Cerebellar cortex (tissue), 1 donor: ENCODE results near the gene CHRNA9.

Experiments used
- DNase-seq: peaks from one replicate; pipeline ENCODE4 v3.0.0-alpha.2; 2015; ENCODE audit warnings: low spot score

CHRNA9 gene

DNA sequence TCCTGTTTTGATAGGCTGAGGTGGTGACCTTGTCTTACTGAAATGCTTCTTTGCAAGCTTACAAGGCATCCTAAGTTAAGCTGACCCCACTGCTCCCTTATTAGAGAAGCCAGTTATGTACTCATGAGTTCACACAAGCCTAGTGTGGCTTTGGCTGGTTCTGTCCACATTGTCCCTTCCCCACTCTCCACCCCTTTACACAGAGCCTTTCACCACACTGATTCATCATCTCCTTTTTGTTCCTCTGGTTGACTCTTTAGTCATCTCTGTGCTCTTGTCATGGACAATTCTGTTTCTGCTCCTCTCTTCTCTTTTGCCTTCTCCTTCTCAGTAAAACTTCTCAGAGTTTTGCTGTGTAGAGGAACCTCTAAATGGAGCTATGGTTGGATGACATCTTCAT, 4.9 kb downstream of the CHRNA9 start:
- DNase-seq, result no peak

DNA sequence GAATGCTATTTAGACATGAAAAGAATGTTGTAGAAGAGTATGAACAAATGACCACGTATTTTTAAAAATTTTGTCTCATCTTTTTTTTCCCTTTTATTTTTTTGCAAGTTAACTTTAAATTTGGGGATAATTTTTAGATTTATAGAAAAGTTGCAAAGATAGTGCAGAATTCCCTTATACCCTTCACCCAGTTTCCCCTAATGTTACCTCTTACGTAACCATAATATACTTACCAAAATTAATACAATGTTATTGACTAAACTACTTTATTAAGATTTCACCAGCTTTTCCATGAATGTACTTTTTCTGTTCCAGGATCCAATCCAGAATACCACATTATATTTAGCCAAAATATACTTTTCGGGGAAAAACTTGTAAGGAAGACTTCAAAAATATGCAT, 12.3 kb downstream of the CHRNA9 start:
- no peak for DNase-seq

DNA sequence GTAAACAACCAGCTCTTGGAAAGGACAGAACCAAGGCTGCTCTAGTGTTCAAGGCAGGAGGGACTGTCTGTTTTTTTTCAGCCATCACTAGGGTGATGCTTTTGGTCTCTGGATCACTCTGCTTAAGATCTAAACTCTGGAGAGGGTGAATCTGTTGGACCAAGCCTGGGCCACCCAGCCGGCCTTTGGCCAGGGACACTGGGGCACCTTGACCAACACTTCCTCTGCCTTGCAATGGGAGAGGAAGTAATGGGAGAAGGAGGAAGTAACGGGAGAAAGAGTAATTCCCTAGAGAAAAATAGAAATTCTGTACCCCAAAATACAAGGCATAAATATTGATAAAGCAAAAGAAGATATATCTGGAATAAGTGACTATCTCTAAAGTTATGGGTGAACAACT, 12.9 kb downstream of the CHRNA9 start:
- no peak for DNase-seq

DNA sequence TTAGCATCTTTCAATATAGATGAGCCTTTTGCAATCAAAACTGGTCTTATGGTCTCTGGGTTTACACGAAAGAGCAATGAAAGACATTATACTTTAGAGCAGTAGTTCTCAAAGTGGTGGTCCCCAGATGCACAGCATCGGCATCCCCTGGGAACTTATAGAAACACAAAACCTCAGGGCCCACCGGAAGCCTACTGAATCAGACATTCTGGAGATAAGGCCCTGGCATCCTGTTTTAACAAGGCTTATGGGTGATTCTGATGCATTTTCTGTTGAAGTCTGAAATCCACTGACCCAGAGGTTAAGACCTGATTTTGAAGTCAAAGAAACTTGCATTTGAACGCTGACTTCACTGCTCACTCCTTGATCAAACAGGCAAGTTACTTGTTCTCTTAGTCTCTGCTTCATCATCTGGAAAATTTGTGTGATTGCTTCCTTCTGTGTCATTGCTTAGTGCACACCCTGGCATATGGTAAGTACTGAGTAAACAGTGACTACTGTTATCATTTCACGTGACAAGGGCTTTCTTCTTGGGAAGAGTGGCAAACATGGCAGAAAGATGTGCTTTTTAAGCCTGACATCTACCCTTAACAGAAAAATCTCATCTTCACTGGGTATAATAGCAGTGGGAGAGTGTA, 14.5 kb downstream of the CHRNA9 start:
- DNase-seq, result no peak

DNA sequence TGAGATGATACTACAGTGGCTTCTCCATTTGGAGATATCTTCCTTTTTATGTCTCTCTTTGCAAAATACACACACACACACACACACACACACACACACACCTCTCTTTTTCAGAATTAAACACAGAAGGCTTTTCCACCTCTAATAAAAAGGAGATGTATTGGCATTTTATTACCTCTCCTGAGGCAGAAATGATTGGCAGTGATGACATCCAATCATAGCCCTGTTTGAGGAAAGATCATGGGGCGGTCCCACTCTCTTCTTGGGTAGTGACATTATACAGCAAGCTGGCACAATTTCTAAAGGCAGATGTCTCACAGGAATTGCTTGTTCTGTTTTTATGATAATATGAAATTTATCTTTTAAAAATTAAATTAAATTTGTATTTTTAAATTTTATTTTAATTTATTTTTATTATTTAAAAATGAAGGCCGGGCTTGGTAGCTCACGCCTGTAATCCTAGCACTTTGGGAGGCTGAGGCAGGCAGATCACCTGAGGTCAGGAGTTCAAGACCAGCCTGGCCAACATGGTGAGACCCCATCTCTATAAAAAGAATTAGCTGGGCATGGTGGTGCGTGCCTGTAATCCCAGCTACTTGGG, 15.6 kb downstream of the CHRNA9 start:
- DNase-seq, result no peak

DNA sequence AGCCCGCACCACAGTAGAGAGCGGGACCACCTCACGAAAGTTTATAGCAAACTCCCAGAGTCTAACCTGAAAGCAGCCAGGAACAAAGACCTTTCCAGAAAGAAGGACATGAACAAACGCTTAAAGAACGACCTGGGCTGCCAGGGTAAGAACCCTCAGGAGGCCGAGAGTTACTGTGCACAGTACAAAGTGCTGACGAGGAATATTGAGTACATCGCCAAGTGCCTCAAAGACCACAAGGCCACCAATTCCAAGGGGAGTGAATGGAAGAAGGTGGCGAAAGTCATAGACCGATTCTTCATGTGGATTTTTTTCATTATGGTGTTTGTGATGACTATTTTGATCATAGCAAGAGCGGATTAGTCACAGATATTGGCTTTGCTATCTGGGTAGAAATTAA, 19.0 kb downstream of the CHRNA9 start:
- DNase-seq, result no peak

DNA sequence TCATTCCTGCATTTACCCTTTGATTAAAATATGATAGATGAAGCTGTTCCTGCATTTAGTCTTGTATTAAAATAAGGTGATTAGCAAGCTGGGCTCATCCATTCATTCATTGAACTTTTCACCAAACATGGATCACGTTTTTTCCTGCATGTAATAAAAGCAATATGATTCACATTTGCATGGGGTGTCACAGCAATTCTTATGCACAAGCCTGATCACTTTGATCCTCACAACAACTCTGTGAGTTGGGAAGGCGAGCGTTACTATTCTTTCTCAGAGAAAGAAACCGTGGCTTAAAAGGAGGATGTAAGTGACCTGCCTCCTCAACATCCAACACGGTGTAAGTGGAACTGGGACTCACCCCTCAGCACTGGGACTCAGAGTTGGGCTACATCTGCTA, 20.0 kb downstream of the CHRNA9 start:
- no peak for DNase-seq

DNA sequence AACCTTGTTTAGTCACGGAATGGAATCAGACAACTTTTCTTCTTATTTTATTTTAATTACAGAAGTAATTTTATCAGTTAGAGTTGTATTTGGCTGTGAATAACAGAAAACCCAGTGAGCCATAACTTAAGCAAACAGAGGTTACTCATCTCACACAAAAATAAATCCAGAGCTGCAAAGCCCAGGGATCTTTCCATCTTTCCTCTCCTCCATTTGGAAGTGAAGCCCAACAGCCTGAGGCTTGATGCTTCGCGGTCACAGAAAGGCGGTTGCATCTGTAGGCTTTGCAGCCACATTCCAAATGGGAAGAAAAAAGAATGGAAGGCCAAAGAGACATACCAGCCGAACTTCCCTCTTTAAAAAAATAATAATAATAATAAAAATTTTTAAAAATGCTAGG, 22.6 kb downstream of the CHRNA9 start:
- no peak for DNase-seq

DNA sequence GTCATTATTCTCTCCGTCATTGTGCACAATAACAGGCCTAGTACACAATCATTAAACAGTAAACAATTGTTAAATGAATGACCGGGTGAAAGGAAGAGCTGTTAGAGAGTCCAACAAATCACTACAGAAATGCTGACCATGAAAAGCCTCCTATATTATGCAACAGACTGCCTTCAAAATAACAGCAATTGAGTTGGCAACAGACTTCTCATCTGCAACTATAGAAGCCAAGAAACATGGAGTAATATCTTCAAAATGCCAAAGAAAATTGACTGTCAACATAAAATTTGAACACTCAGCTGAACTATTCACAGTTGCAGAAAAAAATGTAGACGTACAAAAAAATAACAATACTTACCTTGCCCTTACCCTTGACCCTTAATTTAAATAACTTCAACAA, 26.2 kb downstream of the CHRNA9 start:
- no peak for DNase-seq

DNA sequence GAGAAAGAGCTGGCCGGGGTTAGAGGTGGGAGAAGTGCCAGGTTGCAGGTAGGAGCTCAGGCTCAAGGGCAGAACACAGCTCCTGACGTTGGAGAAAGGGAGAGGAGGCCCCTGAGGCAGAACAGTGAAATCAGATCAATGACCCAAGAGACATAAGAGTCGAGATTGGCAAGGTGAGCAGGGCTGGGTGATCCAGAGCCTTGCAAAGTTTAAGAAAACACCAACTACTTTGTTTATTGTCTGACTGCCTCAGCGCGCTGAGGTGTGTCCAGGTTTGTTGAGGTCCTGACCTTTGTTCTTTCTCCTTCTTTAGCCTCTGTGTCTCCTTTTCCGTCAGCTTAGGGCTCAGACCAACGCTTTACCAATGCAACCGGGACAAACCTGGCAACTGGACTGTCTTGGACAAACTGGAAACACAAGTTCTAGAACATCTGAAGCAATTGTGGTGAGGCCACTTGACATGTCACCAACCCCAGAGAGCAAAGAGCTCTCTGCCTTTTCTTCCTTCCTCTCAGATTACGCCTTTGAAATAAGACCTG, 28.3 kb downstream of the CHRNA9 start:
- DNase-seq, result no peak

DNA sequence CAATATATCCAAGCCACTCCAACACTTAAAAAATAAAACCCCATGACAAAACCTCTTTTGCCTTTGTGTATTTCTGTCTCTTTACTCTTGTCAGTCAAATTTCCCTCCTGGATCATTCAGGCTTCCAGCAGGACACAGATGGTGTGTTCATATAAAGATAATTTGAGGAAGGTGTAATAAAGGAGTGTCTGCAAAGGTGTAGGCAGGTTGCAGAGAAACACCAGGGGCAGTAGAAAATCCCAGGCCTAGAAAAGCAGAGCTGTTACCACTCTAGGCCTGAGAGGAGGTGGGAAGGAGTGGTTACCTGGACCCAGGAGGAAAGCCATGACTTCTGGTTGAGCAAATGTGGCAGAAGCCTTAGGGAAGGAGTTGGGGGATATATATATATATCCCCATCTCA, 28.8 kb downstream of the CHRNA9 start:
- no peak for DNase-seq

DNA sequence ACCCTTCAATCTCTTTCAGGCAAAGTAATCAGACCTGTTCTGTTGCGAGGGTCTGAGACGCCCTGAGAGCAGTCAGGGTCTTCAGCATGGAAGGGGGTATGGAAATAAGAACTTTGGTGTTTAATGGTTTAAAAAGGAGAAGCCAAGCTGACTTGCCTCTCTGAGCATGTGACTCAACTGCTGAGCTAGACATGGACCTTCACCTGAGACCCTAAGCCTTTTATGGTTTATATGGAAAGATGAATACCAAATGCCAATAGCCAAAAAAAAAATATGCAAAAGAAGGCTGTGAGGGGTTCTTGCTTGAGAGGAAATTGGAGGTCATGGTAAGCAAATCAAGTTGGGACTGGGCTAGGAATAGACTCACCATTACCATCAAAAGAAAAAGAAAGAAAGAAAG, 30.6 kb downstream of the CHRNA9 start:
- DNase-seq, result no peak

DNA sequence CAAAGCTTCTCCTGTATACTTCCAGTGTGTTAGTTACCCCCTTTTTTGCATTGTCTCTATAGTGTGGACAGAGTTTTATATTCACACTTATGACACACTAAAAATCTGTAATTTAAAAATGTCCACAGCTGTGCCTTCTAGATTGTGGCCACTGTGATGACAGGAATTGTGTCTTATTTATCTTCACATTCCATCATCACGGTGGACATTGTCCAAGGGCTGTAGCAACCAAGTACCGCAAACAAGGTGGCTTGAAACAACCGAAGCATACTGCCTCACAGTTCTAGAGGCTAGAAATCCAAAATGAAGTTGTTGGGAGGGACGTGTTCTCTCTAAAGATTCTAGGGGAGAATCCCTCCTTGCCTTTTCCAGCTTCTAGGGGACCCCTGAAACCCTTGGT, 32.3 kb downstream of the CHRNA9 start:
- DNase-seq, result no peak

DNA sequence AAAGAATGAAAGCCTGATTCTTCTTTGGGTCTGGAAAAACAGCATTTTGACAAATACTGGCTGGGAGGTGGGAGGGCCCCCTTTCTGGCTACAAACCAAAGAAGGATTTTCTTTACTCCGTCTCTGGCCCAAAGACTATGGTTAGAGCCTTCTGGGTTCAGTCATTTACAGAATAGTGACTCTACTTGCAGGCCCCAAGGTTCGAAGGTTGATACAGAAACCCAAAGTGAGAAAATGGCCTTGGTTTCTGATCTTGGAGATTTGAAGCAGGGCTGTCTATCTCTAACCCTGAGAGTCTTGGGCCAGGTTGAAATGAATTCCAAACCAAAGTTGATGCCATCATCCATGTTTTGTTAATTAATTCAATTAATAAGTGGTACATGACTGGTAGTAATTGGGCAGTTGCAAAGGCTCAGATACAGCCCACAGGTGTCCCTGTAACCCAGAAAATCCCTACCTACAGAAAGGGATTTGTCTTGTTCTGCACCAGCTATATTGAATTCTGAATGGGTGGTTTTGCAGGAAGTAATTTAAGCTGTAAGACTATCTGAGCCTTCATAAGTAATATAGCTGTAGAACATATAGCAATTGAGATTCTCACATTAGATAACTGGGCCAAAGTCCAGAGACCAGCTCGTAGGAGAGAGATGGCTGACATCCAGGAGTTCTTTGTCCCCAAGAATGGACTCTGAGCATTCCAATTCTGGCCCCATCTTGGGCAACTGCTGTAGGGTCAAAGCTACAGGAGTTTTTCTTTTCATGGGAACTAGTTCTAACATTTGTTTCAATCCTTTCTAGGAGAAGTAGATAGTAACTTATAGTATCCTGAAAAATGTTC, 34.5 kb downstream of the CHRNA9 start:
- no peak for DNase-seq

DNA sequence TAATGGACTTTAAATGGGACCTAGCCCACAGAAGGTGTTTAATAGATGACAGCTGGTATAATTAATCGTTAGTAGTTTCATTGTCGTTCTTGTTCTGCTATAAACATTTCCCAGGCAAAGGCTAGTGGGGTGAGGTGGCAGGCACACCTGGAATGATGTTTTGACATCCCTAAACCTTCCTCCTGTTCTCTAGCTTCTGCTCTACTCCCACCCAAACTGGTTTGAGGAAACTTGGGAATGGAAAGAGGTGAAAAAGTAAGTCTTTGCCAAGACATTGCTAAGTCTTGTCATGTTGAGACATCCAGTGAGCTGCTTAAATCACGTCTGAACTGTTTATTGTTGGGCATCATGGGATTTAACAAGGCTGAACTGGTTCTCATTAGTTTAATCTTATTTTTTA, 37.5 kb downstream of the CHRNA9 start:
- no peak for DNase-seq

DNA sequence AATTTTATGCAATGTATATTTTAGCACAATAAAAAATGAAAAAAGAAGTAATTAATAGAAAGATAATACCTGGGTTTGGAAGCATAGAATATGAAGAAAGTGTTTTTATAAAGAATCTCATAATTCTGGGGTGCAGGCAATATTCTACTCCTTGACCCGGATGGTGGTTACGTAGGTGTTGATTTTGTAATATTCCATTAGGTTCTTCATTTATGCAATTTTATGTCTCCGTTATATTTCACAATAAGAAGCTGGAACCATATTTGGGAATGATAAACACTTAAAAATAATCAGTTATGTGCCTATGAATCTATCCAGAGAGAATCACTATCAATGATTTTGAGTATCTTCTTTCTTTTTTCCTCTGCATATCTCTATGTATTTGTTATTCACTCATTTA, 38.5 kb downstream of the CHRNA9 start:
- DNase-seq, result no peak

DNA sequence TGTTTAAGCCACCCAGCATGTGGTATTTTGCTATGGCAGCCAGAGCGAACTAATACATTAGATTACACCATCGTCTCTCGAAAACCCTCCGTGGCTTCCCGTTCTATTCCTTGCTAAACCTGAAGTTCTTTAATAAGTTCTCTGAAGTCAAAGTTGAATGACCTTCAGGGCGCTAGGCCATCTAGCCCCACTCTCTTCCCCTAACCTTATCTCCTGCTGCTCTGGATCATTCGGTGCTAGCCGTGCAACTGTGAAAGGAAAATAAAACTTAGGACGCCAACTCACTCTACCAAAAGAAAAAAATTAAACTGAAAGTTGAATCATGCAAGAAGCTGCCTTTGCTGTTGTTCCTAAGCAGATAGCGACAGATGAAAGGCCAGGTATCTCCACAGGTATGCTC, 40.0 kb downstream of the CHRNA9 start:
- DNase-seq, result no peak

DNA sequence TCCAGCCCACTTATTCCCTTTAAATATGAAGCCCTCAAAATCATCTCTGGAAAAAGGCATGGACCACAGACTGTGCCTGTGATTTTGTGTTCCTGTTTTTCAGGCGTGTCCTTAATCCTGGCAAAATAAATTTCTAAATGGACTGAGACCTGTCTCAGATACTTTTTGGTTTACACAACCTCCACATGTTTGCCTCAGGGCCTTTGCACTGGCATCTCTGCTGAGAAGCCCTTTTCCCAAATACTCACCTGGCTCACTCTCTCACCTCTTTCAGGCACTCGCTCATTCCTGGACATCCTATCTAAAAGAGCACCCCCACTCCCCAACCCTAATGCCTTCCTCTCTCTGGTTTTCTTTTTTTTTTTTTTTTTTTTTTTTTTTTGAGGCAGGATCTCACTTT, 40.5 kb downstream of the CHRNA9 start:
- DNase-seq, result no peak

DNA sequence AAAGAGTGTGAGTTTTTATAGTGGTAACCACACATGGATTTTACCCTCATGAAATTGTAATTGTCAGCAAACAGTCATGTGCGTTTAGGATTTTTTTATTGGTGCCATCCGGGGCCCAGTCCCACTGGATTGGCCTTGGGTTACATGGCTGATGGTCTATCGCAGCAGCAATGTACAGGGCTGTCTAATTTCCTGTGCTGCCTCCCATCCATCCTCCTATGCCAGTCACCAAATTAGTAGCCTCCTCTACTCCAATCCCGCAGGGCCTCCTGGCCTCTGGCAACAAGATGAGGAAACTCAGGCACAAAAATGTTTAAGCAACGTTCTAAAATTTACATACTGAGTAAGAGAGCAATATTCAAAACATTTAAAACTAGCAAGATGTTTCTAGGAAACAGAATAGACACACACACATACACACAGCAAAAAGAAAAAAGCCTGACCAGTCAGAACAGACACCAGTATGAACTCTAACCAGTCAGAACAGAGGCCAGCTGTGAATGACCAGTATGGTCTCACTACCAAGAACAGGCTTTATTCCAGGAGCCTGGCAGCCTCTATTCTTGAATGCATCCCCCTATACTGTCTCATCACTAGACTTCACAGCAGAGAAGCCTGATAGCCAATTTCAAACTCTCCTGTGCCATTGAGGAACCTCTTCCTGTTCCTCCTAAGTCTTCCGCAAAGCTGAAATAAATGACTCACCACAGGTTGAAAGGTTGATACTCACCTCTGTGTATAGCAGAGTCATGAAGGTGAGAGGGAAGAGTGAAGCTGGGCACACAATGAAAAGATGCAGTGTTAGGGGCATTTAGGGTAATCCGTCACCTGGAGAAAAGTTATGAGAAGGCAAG, 42.6 kb downstream of the CHRNA9 start:
- no peak for DNase-seq

DNA sequence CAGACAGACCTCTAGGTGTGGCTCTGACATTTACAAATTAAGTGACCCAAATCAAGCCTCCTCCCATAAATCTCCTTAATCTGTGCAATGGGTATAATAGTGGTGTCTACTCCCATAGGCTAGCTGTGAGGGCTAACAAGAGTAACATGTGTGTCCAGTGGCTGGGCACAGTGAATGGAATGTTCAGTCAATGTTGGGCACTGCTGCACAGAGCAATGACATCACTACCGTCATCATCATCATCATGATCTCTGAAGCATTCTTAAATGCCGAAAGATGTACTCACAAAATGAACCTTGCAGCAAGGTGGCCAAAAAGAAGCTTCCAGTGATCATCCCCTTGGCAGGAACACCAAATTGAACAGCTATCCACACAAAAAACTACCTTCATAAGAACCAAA, 43.5 kb downstream of the CHRNA9 start:
- no peak for DNase-seq

DNA sequence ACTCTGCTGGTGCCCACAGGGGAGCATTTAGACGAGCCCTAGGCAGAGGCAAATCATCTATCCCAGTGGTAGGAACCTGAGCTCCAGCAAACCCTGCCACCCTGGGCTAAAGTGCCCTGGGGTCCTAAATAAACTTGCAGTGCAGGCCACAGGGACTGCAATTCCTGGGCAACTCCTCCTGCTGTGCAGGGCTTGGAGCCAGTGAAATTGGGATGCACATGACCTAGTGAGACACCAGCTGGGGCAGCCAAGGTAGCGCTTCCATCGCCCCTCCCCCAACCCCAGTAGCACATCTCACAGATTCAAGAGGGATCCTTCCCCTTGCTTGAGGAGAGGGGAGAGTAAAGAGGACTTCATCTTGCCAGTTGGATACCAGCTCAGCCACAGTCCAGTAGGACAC, 44.1 kb downstream of the CHRNA9 start:
- no peak for DNase-seq

DNA sequence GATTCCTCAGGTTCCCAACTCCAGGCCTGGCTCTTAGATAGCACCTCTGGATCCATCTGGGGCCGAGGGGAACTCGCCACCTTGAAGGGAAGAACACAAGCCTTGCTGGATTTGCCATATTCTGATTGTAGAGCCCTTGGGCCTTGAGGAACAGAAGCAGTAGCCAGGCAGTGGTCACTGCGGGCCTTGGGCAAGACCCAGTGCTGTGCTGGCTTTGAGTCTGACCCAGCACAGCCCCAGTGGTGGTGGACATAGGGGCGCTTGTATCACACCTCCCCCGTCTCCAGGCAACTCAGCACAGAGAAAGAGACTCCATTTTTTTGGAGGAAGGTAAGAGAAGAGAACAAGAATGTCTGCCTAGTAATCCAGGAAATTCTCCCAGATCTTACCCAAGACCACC, 45.5 kb downstream of the CHRNA9 start:
- no peak for DNase-seq
